HG02973 (cell line): ENCODE data around the gene AK5.

Experiments
- ATAC-seq: cut with Tn5 transposase; IDR thresholded peaks from one replicate; pipeline ENCODE4 v1.9.1; 2021; ENCODE audit warnings: moderate library complexity; ENCODE audit not compliant: unreplicated experiment

Gene AK5

GRCh38 chr1:77350012-77350770 lies 68.4 kb downstream of the AK5 start:
- no peak for ATAC-seq

DNA sequence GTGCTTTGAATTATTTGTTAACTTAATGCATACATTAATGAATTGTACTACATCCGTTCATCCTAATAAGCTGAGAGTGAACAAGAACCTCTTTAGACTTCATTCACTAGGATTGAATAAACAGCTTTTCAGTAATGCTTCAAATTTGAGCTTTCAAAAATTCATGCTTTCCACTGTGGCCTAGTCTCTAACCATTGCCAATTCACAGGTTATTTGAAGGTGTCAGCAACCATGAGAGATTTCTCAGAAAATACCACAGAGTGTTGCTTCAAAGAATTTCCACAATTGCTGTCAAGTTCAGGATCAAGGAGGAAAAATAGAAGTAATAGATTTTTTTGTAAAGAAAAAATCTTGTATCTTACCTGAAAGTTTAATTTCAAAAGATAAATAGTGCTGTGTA lies 72.7 kb downstream of the AK5 start:
- ATAC-seq: no peak

DNA sequence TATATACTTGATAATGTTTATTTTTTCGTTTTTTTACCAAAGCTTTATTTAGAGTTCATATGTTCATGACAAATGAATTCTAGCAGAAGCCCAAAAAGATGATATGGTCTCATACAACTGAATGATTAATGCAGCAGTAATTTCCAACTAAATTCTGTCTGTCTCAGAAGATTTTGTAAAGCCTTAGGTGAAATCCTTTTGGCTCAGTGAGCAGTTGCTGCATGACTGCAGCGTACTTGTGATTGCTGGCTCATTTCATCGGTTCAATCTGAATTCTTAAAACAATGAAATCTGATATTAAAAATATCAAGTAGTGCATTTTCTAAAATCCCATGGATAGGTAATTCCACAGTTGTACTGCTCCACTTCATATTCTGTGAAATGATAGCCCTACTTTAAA lies 73.2 kb downstream of the AK5 start:
- no peak for ATAC-seq

DNA sequence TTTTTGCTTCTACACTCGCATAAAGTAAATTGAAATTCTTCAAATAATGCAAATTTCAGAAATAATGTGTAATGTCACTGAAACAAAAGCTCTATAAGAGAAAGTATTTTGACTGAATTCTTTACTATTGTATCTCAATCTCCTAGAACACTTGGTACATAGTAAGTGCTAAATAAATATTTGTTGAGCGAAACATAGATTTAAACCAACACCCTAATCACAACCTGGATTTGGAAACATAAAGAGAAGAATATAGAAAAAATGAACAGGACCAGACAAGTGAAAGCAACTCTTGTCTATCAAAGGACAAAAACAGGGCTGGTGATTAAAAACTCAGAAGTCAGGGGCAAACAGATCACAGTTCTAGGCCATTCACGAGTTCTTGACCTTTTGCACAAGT lies 74.3 kb downstream of the AK5 start:
- no peak for ATAC-seq

- no peak for ATAC-seq
Observed at GRCh38 chr1:77360256-77360655, 78.4 kb downstream of the AK5 start.

DNA sequence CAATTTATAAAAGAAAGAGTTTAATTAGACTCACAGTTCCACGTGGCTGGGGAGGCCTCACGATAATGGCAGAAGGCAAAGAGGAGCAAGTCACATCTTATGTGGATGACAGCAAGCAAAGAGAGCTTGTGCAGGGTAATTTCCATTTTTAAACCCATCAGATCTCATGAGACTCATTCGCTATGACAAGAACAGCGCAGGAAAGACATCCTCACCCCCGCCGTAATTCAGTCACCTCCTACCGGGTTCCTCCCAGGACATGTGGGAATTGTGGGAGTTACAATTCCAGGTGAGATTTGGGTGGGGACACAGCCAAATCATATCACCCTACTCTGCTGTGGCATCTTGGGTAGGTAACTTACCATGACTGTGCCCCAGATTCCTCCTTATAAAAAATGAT lies 79.8 kb downstream of the AK5 start:
- ATAC-seq: no peak

- no peak for ATAC-seq
Observed at GRCh38 chr1:77370161-77370560, 88.3 kb downstream of the AK5 start.

DNA sequence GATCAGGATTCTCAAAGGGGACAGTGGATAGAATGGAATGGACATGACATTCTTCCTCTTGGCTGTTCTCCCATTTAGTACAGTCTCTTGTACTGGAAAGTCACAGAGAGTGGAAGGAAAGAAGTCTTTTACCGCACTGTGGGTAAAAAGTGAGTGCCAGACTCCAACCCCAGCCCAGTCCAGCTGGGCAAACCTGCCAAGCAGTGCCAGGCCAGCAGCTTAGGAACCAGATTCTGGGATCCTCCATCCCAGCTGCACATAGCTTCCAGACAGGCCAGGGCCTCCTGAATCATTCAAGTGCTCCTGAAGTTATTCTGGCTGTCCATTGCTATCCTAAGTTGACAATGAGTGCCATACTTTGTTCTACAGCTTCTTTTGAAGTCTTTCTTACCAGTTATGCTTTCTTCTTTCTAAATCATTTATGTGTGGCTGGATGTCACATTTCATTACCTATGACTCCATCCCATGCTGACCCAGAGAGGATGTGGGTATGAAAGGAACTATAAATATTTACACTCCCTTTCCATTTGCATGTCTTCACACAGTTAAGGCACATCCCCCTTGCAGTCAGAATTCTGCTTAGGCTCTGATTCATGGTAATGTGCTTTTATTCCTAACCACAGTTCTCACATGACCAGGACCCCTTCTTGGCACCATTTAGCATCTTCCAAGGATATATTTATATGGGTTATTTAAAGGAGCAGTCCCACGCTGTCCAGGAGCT lies 88.9 kb downstream of the AK5 start:
- ATAC-seq: no peak

DNA sequence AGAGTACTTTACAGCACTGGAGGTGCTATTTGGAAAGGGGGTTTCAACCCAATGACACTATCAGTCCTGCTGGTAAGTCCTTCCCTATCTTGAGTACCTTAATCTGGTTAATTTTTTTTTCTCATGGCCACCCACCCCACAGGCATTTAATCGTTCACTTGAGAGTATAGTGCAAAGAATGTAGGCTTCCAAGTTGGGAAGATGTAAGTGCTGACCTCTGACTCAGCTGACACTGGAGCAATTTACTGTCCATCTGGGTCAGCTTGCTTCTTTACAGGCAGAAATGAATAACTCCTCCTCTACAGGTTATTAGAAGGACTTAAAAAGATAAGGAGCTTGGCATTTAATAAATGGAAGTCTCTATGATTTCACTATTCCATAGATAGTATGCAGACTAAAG lies 89.6 kb downstream of the AK5 start:
- ATAC-seq: no peak

- ATAC-seq: no peak
Observed at GRCh38 chr1:77373702-77374101, 91.9 kb downstream of the AK5 start.

GRCh38 chr1:77375541-77375940 lies 93.7 kb downstream of the AK5 start:
- ATAC-seq: no peak

- ATAC-seq: no peak
Observed at GRCh38 chr1:77375990-77376389, 94.2 kb downstream of the AK5 start.

GRCh38 chr1:77378723-77379535 lies 97.1 kb downstream of the AK5 start:
- no peak for ATAC-seq

- ATAC-seq: no peak
Observed at GRCh38 chr1:77382366-77382765, 100.5 kb downstream of the AK5 start.

DNA sequence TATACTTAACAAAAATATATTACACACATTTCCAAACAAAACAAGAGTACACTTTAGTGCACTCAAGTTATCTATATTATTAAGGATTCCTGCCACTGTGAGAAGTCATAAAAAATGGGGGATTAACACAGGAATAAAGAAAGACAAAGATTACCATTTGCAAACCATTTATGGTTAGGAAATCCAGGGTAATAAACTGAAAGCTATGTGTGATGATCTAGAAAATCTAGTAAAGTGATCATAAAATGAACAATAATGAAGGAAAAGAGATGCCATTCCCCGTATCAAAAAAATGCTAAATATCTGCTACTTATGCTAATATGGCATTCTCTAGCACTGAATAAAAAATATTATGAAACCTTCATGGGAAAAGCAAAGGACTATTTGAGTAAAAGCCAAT lies 101.4 kb downstream of the AK5 start:
- ATAC-seq: no peak

DNA sequence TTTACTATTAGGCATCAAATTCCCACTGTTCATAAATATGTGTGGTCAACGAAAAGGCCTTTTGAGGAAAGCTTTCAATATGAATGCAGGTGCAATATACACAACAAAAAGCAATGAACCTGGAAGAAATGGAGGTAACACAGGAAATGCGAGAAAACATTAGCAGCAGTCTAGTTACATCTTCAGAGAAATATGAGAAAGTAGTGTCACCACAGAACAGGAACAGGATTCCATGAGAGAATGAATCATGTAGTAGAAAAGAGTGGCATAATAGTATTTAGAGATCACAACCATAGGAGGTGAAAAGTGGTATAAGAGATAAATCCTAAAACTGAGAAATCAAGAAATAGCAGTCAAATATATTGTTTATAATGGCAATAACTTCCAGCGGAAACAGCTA lies 103.7 kb downstream of the AK5 start:
- ATAC-seq: no peak

DNA sequence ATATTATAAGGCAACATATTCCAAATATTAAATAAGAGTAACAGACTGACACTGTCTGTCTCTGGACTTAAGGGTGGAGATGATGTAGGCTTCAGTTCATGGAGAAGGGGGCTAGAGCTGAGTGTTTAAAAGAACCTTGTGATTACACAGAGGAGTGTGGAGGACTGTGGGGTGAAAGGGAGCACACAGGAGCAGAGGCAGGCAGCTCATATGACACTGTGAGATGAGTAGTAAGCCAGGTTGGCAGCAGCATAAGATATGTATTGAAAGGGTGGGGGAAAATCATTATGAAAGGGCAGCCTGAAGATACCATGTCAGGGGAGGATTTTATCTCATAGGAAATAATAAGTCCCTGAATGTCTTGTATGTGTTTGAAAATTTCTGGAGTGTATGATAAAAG lies 104.5 kb downstream of the AK5 start:
- ATAC-seq: no peak

DNA sequence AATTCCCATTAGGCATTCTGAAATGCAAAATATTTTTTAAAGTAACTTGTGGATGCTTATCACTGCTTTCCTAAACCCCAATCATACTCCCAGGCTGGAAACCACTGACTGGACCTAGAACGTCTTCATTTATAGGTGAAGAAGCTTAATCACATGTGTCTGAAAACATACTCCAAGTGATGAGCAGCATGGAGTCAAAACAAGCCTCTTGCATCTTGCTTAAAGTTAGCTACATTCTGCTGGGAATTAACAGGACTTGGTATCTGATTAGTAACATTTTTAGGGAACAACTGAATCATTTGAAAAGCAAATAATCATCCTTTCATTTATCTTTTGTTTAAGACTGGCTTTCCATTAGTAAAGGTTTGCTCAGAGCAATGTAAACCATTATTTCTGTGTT lies 105.7 kb downstream of the AK5 start:
- ATAC-seq: no peak

DNA sequence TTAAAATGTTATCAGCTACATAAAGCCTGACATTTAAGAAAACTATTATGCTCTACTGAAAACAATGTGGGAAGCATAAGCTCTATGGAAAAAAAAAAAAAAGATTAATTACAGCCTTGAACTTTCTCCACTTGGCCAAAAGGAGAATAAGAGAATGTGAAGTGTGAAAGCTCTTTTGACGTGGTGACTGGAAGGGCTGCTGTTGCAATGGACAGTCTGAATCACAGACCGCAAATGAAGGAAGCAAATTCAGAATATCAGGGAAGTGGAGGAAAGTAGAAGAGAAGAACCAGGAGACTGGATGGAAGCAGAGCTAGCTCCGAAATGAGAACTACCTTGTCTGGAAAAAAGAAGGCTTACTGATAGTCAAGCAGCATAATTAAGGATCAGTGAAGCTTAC lies 106.8 kb downstream of the AK5 start:
- no peak for ATAC-seq

- ATAC-seq: no peak
Observed at GRCh38 chr1:77392486-77392885, 110.7 kb downstream of the AK5 start.

DNA sequence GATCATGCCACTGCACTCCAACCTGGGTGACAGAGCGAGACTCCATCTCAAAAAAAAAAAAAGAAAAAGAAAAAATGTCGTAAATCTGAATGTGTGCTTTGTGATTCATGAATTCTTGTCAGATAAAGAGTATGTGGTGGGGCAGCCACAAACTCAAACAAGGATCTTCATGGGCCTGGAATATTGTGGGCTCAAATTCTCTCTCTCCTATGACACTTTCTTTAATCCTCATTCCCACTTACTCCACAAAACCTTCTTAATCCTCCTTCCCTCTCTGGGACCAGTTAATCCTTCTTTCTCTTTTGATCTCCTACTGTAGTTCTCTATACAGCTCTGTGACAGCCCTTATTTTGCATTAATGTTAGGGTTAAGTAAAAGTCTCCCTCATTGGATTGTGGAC lies 112.3 kb downstream of the AK5 start:
- ATAC-seq: no peak

- no peak for ATAC-seq
Observed at GRCh38 chr1:77395051-77395450, 113.2 kb downstream of the AK5 start.
